Lower leg skin (tissue), 4 donors: ENCODE measurements around the gene TRIO. TPM values are rescaled to one million over a fixed set of nuclear protein-coding genes. Genes with fewer than 3 reads are reported as not detected.

ENCODE experiments used
- DNase-seq, 2 donors: peaks; one replicate each; pipeline ENCODE4 v3.0.0-alpha.2; 2019; ENCODE audit warnings: low spot score in 2 of 2
- H3K4me3 ChIP-seq: fragments of 200-600 bp; sonication (generic); 2 replicates; pipeline ENCODE4 v1.5.1; 2017; ENCODE audit warnings: mild to moderate bottlenecking, low read depth; ENCODE audit not compliant: poor library complexity, severe bottlenecking
- POLR2A ChIP-seq, 2 donors: fragments of 450-650 bp; IDR thresholded peaks; one replicate each; pipeline ENCODE4 v1.6.1; 2016 to 2017; ENCODE audit warnings: antibody characterized with exemption in 2 of 2, mild to moderate bottlenecking in 1 of 2, moderate library complexity in 1 of 2
- WGBS, 2 donors: methylation state at CpG; one replicate each; pipeline ENCODE4 v1.1.5; 2018; 5-methylcytosine and 5-hydroxymethylcytosine counted together
- intact Hi-C: fragments of 100-400 bp; cut with DNase I; formaldehyde crosslinking; loops from one replicate; pipeline ENCODE4 v1.15.0; 2023; ENCODE audit warnings: low total_unique reads
- total RNA-seq, 4 donors: library from RNA; depleted of rRNA; stranded (reverse); fragments of >200 nt; gene quantifications; one replicate each; pipeline ENCODE4 v1.1.0, GENCODE V29; 2016
- TF ChIP-seq, protein P1 (sequence below), 3 donors: fragments of 450-650 bp; IDR thresholded peaks; one replicate each; pipeline ENCODE4 v1.5.1; 2016; ENCODE audit warnings: antibody characterized with exemption in 3 of 3, mild to moderate bottlenecking in 3 of 3, moderate library complexity in 2 of 3

TRIO gene
- total RNA-seq, 4 donors from 2014 or later = 47.8 to 101 (median 64.5) TPM

DNA sequence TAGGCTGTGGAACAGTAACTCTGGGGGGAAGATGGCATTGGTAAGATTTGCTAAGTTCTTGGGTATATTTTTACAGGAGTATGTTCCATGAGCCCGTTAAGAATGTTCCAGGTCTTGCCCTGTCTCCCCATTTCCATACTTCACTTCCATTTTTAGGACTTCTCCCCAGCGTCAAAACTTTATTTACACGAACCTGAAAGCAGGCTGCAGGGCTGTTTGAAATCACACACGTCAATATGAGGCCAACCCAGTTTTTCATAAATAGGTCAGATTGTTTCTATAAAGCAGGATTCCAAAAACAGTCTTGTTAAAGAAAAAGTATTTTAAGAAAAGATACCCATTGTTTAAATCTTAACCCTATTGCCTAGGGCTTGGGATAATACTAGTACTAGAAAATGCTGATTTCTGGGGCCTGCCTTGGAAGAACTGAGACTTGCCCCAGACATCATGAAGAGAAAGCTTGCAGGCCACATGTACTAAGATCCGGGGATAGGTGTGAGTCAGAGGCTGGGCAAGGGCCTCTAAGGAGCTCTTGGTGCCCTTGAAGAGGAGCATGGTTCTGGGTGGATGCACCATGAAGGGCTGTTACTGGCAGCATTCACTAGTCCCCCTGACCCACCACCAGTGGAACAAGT is 24.2 kb downstream of the TRIO start:
- TF ChIP-seq POLR2A (IDR thresholded peaks at IDR 0.05) = no peak
- TF ChIP-seq, protein P1, sequence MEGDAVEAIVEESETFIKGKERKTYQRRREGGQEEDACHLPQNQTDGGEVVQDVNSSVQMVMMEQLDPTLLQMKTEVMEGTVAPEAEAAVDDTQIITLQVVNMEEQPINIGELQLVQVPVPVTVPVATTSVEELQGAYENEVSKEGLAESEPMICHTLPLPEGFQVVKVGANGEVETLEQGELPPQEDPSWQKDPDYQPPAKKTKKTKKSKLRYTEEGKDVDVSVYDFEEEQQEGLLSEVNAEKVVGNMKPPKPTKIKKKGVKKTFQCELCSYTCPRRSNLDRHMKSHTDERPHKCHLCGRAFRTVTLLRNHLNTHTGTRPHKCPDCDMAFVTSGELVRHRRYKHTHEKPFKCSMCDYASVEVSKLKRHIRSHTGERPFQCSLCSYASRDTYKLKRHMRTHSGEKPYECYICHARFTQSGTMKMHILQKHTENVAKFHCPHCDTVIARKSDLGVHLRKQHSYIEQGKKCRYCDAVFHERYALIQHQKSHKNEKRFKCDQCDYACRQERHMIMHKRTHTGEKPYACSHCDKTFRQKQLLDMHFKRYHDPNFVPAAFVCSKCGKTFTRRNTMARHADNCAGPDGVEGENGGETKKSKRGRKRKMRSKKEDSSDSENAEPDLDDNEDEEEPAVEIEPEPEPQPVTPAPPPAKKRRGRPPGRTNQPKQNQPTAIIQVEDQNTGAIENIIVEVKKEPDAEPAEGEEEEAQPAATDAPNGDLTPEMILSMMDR (IDR thresholded peaks at IDR 0.05) = no peak
- no peak for DNase-seq
- intact Hi-C loops = no loop called here
- 49 to 61% methylated on average over 5 of the region's 5 CpGs for WGBS, 2 donors
- no peak overlapping the region for H3K4me3 ChIP-seq

GRCh38 chr5:14168144-14168792 is 25.1 kb downstream of the TRIO start:
- H3K4me3 ChIP-seq = no peak overlapping the region
- intact Hi-C loops = no loop called here
- TF ChIP-seq, protein P1 (IDR thresholded peaks at IDR 0.05) = no peak
- TF ChIP-seq POLR2A (IDR thresholded peaks at IDR 0.05) = no peak
- no peak for DNase-seq
- WGBS, 2 donors = 53 to 62% methylated on average over 6 of the region's 6 CpGs

- intact Hi-C loops = no loop called here
- H3K4me3 ChIP-seq = no peak overlapping the region
- TF ChIP-seq, protein P1 (IDR thresholded peaks at IDR 0.05) = no peak
- no peak for TF ChIP-seq POLR2A (IDR thresholded peaks at IDR 0.05)
- no peak for DNase-seq
- 91 to 94% methylated on average over 7 of the region's 7 CpGs for WGBS, 2 donors
These were observed 25.7 kb downstream of the TRIO start for GRCh38 chr5:14168793-14169262.

DNA sequence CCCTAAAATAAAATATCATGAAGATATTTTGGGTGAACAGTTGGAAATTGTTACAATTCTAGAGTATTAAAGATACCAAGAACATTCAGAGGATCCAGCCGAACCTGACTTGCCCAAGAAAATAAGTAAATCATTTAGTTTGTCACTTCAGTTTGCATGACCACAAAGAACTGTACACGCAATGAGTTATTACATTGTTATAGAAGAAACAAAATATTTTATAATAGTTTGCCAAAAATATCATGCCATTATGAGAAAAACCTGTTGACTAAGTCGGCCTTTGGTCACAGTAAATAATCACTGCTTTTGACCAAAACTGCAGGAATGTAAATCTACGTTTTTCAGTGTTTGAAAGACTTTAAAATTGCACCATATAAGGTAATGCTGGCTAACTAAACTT is 27.9 kb downstream of the TRIO start:
- TF ChIP-seq, protein P1 (IDR thresholded peaks at IDR 0.05) = no peak
- no peak for TF ChIP-seq POLR2A (IDR thresholded peaks at IDR 0.05)
- DNase-seq = no peak
- 62 to 65% methylated on average over 4 of the region's 4 CpGs for WGBS, 2 donors
- no peak overlapping the region for H3K4me3 ChIP-seq
- intact Hi-C loops = no loop called here

- intact Hi-C loops = no loop called here
- no peak overlapping the region for H3K4me3 ChIP-seq
- WGBS, 2 donors = 56 to 63% methylated on average over 3 of the region's 3 CpGs
- TF ChIP-seq POLR2A (IDR thresholded peaks at IDR 0.05) = no peak
- TF ChIP-seq, protein P1 (IDR thresholded peaks at IDR 0.05) = no peak
- no peak for DNase-seq
These were observed 28.5 kb downstream of the TRIO start for GRCh38 chr5:14171621-14172020.
